ENCODE measurements around the gene TBC1D17.

- TF ChIP-seq CTCF (conservative IDR thresholded peaks at IDR 0.05; ENCODE audit: low read depth, low read length) (no peak), EZH2 (IDR thresholded peaks at IDR 0.05; ENCODE audit: borderline replicate concordance, low read depth, low read length, poor library complexity, severe bottlenecking) (no peak)
Observed at GRCh38 chr19:49860336-49861102, 17.0 kb upstream of the TBC1D17 start.
